OCI-LY1 (cell line): Measurements from ENCODE around the gene SH3PXD2A.

Experiments used
- CTCF ChIP-seq: fragments of 200-600 bp; sonication (generic), shearing (Covaris generic); IDR thresholded peaks from 2 replicates; pipeline ENCODE4 v1.5.1; 2017; ENCODE audit warnings: mild to moderate bottlenecking, antibody characterized with exemption, low read length, moderate library complexity, mixed read lengths
- EZH2 ChIP-seq: fragments of 200-600 bp; sonication (generic), shearing (Covaris generic); IDR thresholded peaks from 2 replicates; pipeline ENCODE4 v1.8.0; 2017; ENCODE audit warnings: borderline replicate concordance, mixed run types, mild to moderate bottlenecking, antibody characterized with exemption, low read length, moderate library complexity, mixed read lengths

- TF ChIP-seq CTCF (no peak), EZH2 (no peak)
Measured at GRCh38 chr10:103814105-103814504, 41.3 kb downstream of the SH3PXD2A start.
